Measurements from ENCODE around the gene SMPD2.

SMPD2 gene

DNA sequence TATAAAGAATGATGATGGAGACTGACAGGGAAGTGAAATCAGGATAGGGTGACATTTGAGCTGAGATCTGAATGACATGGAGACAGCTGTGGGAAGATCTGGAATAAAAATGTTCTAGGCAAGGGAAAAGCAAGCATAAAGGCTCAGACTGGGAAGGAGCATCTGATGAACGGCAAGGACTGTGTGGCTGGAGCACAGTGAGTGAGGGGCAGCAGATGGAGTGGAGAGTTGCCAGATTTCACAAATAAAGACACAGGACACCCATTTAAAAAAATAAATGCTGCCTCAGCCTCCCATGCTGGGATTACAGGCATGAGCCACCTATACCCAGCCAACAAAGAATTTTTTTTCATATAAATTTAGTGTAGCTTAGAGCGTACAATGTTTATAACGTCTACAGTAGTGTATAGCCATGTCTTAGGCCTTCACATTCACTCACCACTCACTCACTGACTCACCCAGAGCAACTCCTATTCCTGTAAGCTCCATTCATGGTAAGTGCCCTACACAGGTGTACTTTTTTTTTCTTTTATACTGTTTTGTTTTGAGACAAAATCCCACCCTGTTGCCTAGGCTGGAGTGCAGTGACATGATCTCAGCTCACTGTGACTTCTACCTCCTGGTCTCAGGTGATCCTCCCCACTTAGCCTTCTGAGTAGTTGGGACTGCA lies 44.9 kb downstream of the SMPD2 start:
- no peak for DNase-seq (ENCODE audit: low read depth in 2 of 2)

DNA sequence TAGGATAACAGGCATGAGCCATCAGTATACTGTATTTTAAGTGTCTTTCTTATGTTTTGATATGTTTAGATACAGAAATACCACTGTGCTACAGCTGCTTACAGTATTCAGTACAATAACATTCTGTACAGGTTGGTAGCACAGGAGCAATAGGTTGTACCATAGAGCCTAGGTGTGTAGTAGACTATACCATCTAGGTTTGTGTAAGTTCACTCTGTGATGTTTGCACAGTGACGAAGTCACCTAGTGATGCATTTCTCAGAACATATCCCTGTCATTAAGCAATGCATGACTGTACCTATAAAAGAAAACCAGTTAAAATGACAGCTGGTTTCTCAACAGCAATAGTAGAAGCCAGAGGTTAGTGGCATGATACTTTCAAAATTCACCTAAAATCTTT lies 45.5 kb downstream of the SMPD2 start:
- DNase-seq (ENCODE audit: low read depth in 2 of 2), result no peak

DNA sequence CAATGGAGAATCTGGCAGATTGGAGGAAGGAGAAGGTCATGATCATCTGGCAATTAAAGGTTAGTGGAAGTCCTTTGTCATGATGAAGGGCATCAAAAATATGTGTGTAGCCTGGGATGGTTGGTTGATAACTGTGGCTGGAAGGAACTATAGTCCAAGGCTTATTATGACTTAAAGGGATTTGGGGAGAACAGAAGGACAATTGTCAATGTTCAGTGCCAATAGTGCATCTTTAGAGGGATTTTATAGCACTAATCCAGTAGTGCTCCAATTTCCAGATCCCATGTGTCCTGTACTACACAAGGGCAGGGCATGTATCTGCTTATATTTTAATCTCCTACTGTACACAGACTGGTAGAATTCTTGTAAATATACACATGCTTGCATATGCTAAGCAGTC lies 47.5 kb downstream of the SMPD2 start:
- DNase-seq (ENCODE audit: low read depth in 2 of 2), result no peak

GRCh38 chr6:109490713-109491112 lies 50.2 kb downstream of the SMPD2 start:
- no peak for DNase-seq (ENCODE audit: low read depth in 2 of 2)

GRCh38 chr6:109491207-109491938 lies 50.8 kb downstream of the SMPD2 start:
- DNase-seq (ENCODE audit: low read depth in 2 of 2), result no peak
